GM21526 (cell line): Measurements from ENCODE around the gene TMUB1.

Experiments used
- ATAC-seq: cut with Tn5 transposase; IDR thresholded peaks from one replicate; pipeline ENCODE4 v1.9.1; 2021; ENCODE audit warnings: moderate library complexity; ENCODE audit not compliant: unreplicated experiment, low FRiP score

TMUB1 gene

GRCh38 chr7:151083071-151083823 is at the start of gene TMUB1:
TSS of gene TMUB1 (minus strand) at chr7:151083493. CDS start at chr7:151082563, 930 bp downstream.
- peak; percentile 50 for ATAC-seq

- no peak for ATAC-seq
Measured at GRCh38 chr7:151132461-151133205, 49.3 kb upstream of the TMUB1 start.

- ATAC-seq = no peak
Measured at GRCh38 chr7:151131592-151132293, 48.5 kb upstream of the TMUB1 start.

GRCh38 chr7:151131224-151131591 is 47.9 kb upstream of the TMUB1 start:
- ATAC-seq = no peak

- ATAC-seq = no peak
Measured at GRCh38 chr7:151130741-151131157, 47.5 kb upstream of the TMUB1 start.

DNA sequence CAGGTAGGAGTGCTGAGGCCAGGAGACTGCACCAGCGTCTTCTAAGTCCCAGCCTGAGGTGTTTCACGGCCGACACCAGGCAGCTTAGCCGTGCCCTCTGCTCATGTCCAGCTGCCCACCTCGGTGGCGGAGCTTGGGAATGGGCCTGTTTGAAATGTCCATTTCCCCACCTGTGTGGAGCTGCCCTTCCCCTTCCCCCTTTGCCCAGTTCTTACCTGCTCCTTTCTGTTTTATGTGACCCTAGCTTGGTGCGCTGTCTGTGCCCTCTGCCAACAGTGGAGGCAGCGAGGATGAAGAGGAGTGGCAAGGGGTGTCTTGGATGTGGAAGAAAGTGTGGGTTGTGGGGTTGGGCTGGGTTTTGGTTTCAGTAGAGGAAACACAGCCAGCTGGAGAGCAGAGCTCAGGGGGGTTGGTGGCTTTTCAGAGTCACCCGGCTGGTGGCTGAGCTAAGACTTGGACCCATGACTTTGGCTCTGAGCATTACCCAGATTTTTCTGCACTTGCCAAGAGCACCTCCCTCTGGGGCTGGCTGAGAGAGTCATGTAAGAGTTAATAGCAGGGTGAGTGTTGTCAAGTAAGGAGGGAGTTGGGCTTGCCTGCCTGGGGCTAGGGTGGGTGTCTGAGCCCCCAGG is 46.8 kb upstream of the TMUB1 start:
- ATAC-seq = no peak

DNA sequence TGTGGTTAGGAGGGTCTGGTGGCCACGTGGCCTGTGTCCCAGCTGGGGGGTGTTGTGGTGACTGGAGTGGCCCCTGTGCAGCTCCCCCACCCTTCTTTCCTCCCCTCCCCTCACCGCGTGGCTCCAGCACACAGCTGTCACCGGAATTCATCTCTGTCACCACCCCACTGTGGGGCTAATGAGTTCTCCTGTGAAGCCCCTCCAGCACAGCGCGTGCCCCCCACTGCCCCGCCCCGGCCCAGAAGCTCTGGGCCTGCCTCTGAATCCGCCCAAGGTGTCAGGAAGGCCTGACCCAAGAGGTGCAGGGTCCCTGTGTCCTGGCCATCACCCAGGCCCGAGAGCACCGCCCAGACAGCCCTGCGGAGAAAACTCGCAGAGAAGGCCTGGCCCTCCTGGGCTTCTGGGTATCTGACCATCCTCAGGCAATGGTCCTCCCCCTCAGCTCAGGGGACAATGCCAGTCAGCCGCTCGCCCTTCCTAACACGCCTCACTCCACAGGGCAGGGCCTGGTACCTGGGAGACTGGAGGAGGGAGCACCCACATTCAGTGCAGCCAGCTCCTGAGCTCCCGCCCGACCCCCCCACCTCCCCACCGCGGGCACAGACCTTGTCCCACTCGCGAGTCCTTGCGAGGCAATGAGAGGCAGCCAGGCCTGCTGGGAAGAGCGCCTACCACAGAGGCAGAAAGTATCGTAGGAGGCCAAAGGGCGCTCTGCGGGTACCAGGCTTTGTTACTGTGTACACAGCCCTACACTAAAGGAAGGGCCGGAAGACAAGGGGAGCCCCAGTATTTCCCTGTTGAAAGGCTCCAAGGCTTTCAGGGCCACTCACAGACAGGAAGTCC is 46.0 kb upstream of the TMUB1 start:
- ATAC-seq = no peak

DNA sequence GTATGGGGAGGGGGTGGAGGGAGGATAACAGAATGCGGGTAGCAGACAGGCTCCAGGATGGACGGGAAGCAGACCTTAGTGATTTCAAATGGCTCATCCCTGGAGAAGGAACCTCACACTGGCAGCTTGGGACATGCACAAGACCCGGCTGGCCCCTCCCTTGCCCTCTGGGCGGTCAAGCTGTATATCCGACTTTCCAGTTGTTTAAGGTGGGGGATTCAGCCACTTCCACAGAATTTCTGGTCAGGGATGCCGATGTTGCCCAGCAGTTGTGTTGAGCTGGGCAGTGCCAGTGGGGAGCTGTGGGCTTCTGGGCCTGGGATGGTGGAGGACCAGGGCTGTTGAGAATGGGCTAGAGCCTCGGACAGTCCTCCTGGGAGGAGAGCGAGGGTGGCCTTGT is 45.4 kb upstream of the TMUB1 start:
- no peak for ATAC-seq

DNA sequence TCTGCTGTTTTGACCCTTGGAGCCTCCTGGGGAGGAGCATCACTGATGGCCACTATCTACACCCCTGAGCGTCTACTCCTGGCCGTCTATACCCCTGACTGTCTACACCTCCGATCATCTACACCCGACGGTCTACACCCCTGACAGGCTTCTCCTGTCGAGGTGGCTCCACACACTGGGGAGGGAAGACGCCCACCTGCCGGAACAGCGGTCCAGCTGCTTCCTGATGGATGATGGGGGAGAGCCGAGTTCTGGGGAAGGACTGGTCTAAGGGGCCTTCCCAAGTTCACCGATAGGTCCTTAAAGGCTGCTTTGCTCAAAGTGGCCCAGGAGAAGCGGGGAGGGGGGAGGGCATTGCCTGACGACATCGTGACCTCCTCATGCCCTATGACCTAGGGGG is 44.9 kb upstream of the TMUB1 start:
- ATAC-seq = no peak

DNA sequence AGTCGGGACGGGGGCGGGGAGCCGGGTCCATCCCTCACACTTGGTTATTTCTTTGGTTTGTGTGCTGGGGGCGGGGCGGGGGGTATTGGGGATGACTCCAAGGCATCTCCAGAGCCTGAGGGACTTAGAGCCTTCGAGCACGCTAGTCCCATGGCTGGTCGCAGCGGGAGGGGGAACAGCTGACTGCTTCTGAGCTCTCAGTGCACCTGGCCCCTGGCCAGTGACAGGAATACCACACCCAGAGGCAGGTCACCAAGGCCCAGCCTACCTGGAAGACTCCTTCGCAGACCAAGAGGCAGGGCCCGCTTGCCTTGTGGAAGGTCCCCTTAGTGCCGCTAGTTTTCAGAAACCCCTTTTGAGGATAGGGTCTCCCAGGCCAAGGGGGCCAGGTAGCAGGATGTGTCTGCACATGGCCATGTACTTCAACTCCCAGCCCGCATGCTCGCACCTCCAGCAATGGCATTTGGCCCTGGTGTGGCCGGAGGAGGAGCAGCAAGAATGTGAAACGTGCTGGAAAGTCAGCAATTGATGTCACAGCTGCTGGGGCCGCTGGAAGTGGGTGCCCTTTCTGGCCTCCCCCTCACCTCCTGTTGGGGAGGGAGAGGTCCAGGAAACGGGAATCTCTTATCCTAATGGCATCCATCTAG is 43.3 kb upstream of the TMUB1 start:
- no peak for ATAC-seq

- ATAC-seq = no peak
Measured at GRCh38 chr7:151125846-151126481, 42.7 kb upstream of the TMUB1 start.

DNA sequence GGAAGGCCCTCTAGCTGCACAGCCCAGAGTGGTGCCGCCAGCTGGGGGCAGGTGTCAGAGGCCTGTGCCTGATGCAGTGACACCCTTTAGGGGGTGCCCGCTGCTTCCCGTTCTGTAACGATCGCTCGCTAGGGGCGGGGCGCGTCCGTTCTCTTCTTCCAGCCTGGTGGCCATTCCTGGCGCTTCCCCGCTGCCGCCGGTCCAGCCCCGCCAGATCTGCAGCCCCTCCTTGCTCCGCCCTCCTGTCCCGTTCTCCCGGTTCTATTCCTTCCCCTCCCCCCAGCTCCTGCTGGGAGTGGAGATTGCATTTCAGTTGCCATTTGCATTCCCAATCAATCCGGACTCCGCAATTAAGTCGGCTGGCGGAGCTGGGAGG is 42.2 kb upstream of the TMUB1 start:
- ATAC-seq = no peak

- ATAC-seq = no peak
Measured at GRCh38 chr7:151124899-151125399, 41.7 kb upstream of the TMUB1 start.

DNA sequence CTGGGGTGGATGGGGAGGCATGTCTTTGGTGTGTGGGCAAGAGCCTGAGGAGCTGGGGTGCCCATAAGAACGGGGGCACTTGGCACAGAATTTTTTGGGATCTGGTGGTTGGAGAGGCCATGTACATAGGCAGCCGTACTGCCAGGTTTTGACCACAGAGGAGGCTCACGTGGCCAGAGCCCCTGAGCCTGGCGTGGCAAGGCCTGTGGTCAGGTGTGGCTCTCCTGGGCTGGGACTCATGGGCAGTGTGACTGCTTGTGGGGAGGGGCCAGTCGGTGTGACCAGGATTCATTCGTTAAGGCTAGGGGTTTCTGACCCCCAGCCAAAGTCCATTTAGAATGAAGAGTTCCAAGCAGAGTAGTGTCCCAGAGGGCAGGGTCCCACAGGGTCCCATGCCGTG is 41.2 kb upstream of the TMUB1 start:
- no peak for ATAC-seq

DNA sequence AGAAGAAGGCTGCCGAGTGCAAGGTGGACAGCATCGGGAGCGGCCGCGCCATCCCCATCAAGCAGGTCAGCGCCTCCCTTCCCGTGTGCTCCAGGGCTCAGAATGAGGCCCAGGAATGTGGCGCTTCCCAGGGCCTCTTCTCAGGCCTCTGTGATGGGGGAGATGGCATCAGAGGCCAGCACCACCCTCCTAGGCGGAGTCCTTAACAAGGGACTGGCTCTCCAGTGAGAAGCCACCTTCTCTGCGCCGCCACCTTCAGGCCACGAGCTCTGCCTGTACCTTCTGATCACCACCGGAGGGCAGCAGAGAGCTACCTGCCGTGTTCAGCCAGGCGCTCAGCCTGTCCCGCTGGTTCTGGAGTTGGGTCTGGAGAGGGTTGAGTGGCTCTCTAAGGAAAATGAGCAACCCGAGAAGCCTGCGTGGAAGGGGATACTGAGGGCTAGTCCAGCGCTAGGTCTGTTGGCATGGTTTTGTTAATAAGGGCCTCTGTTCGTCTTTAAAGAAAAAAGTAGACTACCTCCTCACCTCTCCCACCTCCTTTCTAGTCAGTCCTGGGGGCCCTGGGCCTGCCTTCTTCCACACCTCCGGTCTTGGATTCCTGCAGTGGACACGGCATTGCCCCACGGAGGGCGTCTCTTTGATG is 40.6 kb upstream of the TMUB1 start:
- ATAC-seq = peak; percentile 75

DNA sequence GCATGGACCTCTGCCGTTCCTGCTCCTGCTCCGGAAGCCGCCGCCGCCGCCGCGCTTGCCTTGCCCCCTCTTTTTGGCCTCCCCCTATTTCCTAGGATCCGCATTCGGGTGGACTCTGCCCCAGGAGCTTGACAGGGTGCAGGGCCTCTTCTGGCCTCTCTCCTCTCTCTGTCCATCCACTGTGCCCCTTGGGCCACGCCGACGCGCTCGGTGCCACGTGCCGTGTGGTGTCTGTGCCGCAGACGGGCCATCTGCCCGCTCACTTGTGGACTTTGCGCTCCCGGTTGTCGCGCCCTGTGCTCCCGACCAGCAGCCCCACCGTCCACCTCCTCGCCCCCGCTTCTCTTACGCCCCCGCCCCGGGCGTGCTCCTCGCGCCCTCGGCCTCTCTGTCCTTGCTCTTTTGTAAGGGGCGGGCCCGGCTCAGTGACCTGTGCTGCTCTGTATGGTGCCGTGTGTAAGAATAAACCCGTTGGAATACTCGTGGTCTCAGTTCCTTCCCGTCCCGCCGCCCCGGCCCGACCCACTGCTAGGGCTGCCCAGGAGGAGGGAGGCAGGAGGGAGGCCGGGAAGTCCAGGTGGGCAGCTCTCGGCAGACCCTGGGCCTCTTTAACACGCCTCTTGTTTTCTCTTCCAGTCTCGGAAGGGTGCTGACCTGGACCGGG is 40.0 kb upstream of the TMUB1 start:
- no peak for ATAC-seq

GRCh38 chr7:151122796-151123157 is 39.5 kb upstream of the TMUB1 start:
- ATAC-seq = no peak

DNA sequence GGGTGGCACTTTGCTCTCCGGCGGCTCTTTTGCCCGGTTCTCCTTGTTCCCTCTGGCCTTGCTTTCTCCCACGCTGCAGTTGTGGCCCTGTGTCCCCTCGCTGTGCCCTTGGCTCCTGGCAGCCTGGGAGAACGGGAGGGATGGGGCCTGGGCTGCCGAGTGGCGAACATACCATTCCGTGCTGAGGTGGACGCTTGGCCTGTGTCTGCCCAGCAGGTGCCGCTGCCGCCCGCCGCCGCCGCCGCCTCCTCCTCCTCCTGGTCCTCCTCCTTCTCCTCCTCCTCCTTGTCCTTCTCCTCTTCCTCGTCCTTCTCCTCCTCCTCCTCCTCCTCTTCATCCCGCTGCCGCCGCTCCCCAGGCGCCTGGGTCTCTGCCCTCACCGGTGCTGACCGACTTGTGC is 39.0 kb upstream of the TMUB1 start:
- no peak for ATAC-seq
